BE2C (cell line): ENCODE results near the gene RUVBL1.

Source experiments
- DNase-seq: peaks from one replicate; pipeline ENCODE4 v3.0.0-alpha.2; 2020
- H3K27me3 ChIP-seq: fragments of 250-450 bp; sonication (Bioruptor Pico); 2 replicates; pipeline ENCODE4 v1.5.1; 2020; ENCODE audit warnings: mild to moderate bottlenecking
- H3K36me3 ChIP-seq: fragments of 250-450 bp; sonication (Bioruptor Pico); 2 replicates; pipeline ENCODE4 v1.5.1; 2020; ENCODE audit warnings: mild to moderate bottlenecking
- H3K4me1 ChIP-seq: fragments of 250-450 bp; sonication (Bioruptor Pico); 2 replicates; pipeline ENCODE4 v1.5.1; 2020
- H3K4me3 ChIP-seq: 2 replicates; pipeline ENCODE4 v1.5.1; 2011; ENCODE audit warnings: low read depth, low read length
- H3K9me3 ChIP-seq: fragments of 250-450 bp; sonication (Bioruptor Pico); 2 replicates; pipeline ENCODE4 v1.5.1; 2020
- CTCF ChIP-seq: IDR thresholded peaks from 2 replicates; pipeline ENCODE4 v1.5.1; 2012; ENCODE audit warnings: mild to moderate bottlenecking, low read depth, low read length

RUVBL1 gene

GRCh38 chr3:128122013-128122412, 1.6 kb downstream of the RUVBL1 start:
- Histone ChIP-seq H3K36me3 (peaks cover 29% of the 10 kb centered on the region), H3K9me3 (no peaks in the 10 kb centered on the region), H3K4me3 (peak overlapping the region; percentile 94; the same call in 1 of the 2 replicates), H3K4me1 (no peaks in the 10 kb centered on the region; the same call in 1 of the 2 replicates), H3K27me3 (no peaks in the 10 kb centered on the region)
- TF ChIP-seq CTCF = no peak
- no peak for DNase-seq

GRCh38 chr3:128113817-128114794, 9.5 kb downstream of the RUVBL1 start:
- no peak for TF ChIP-seq CTCF
- DNase-seq = no peak
- no peaks in the 10 kb centered on the region for H3K9me3 ChIP-seq
- no peaks in the 10 kb centered on the region for H3K27me3 ChIP-seq
- H3K36me3 ChIP-seq = peaks cover 79% of the 10 kb centered on the region
- peaks cover 34% of the 10 kb centered on the region for H3K4me1 ChIP-seq
- H3K4me3 ChIP-seq = no peak overlapping the region

GRCh38 chr3:128112357-128112968, 11.1 kb downstream of the RUVBL1 start:
- DNase-seq = peak; percentile 90
- peaks cover 40% of the 10 kb centered on the region for H3K4me1 ChIP-seq
- H3K27me3 ChIP-seq = no peaks in the 10 kb centered on the region
- H3K36me3 ChIP-seq = peaks cover 72% of the 10 kb centered on the region
- no peak overlapping the region for H3K4me3 ChIP-seq
- TF ChIP-seq CTCF = no peak
- H3K9me3 ChIP-seq = no peaks in the 10 kb centered on the region

- no peak for TF ChIP-seq CTCF
- Histone ChIP-seq H3K9me3 (no peaks in the 10 kb centered on the region), H3K4me1 (peaks cover 40% of the 10 kb centered on the region), H3K27me3 (no peaks in the 10 kb centered on the region), H3K36me3 (peaks cover 76% of the 10 kb centered on the region), H3K4me3 (no peak overlapping the region)
- no peak for DNase-seq
Measured at GRCh38 chr3:128111147-128111546, 12.5 kb downstream of the RUVBL1 start.

- peaks cover 81% of the 10 kb centered on the region for H3K36me3 ChIP-seq
Measured at GRCh38 chr3:128107834-128108233, 15.8 kb downstream of the RUVBL1 start.

More at GRCh38 chr3:128107834-128108233, 15.8 kb downstream of the RUVBL1 start:
- Histone ChIP-seq H3K4me1 (peaks cover 21% of the 10 kb centered on the region), H3K27me3 (no peaks in the 10 kb centered on the region), H3K9me3 (no peaks in the 10 kb centered on the region), H3K4me3 (no peak overlapping the region)
- TF ChIP-seq CTCF = no peak
- peak; percentile 67 for DNase-seq
